K562 (cell line): ENCODE results near the gene SEC16A. TPM values are rescaled to one million over a fixed set of nuclear protein-coding genes. Genes with fewer than 3 reads are reported as not detected.

Experiments
- BHLHE40 ChIP-seq: IDR thresholded peaks from 2 replicates; pipeline ENCODE4 v1.6.1; 2011; ENCODE audit warnings: low read length, improper control_type of control experiment
- CHCHD3 ChIP-seq: fragments of 250-450 bp; sonication (Bioruptor Pico); IDR thresholded peaks from 2 replicates; pipeline ENCODE4 v2.1.2; 2022; ENCODE audit warnings: mild to moderate bottlenecking
- DMBX1 ChIP-seq: fragments of 250-450 bp; sonication (Bioruptor Pico); IDR thresholded peaks from 2 replicates; pipeline ENCODE4 v1.8.0; 2022; ENCODE audit warnings: inconsistent platforms, mild to moderate bottlenecking, moderate library complexity, borderline replicate concordance
- DPF2 ChIP-seq: fragments of 450-650 bp; IDR thresholded peaks from 2 replicates; pipeline ENCODE4 v1.6.1; 2016
- FOXJ3 ChIP-seq: sonication (generic); formaldehyde crosslinking; IDR thresholded peaks from 2 replicates; pipeline ENCODE4 v1.4.0; 2020; ENCODE audit warnings: mild to moderate bottlenecking, missing genetic modification reagents
- HMG20B ChIP-seq: fragments of 250-450 bp; sonication (Bioruptor Pico); IDR thresholded peaks from 2 replicates; pipeline ENCODE4 v1.5.0; 2021; ENCODE audit warnings: mild to moderate bottlenecking
- HMGN3 ChIP-seq: IDR thresholded peaks from 2 replicates; pipeline ENCODE4 v1.6.1; 2011; ENCODE audit warnings: borderline replicate concordance, low read depth, mild to moderate bottlenecking, mixed read lengths, low read length; ENCODE audit not compliant: insufficient read length; ENCODE audit errors: extremely low read depth
- MAFF ChIP-seq: IDR thresholded peaks from 2 replicates; pipeline ENCODE4 v1.6.1; 2012; ENCODE audit warnings: low read length, improper control_type of control experiment
- NFE2L1 ChIP-seq: fragments of 450-650 bp; IDR thresholded peaks from 2 replicates; pipeline ENCODE4 v1.6.1; 2016; ENCODE audit warnings: missing genetic modification characterization, low read depth, mild to moderate bottlenecking, missing compliant biosample characterization, moderate library complexity, borderline replicate concordance
- PHF8 ChIP-seq: fragments of 200-600 bp; sonication (generic); IDR thresholded peaks from 2 replicates; pipeline ENCODE4 v1.6.1; 2012; ENCODE audit warnings: mixed run types, mild to moderate bottlenecking, inconsistent platforms, low read length, moderate library complexity, borderline replicate concordance
- POLR2AphosphoS2 ChIP-seq: IDR thresholded peaks from 2 replicates; pipeline ENCODE4 v1.6.1; 2012; ENCODE audit warnings: low read length, improper control_type of control experiment
- POLR2G ChIP-seq: fragments of 200-400 bp; formaldehyde crosslinking; IDR thresholded peaks from 2 replicates; pipeline ENCODE4 v1.6.1; 2017; ENCODE audit warnings: low read depth, mild to moderate bottlenecking, antibody characterized with exemption, low read length, moderate library complexity
- SMAD4 ChIP-seq: fragments of 250-450 bp; sonication (Bioruptor Pico); conservative IDR thresholded peaks from 2 replicates; pipeline ENCODE4 v1.8.0; 2021; ENCODE audit warnings: inconsistent platforms, mild to moderate bottlenecking, moderate library complexity
- SMARCB1 ChIP-seq: IDR thresholded peaks from 2 replicates; pipeline ENCODE4 v1.6.1; 2011; ENCODE audit warnings: improper control_type of control experiment, low read depth; ENCODE audit not compliant: insufficient read length
- SREBF2 ChIP-seq: sonication (generic); formaldehyde crosslinking; IDR thresholded peaks from 2 replicates; pipeline ENCODE4 v1.4.0; 2020; ENCODE audit warnings: mild to moderate bottlenecking, missing genetic modification reagents
- STAT5B ChIP-seq: fragments of 250-450 bp; sonication (Bioruptor Pico); IDR thresholded peaks from 2 replicates; pipeline ENCODE4 v1.8.0; 2021; ENCODE audit warnings: mild to moderate bottlenecking, inconsistent platforms
- TAF7 ChIP-seq: fragments of 450-650 bp; IDR thresholded peaks from 2 replicates; pipeline ENCODE4 v1.6.1; 2016; ENCODE audit warnings: missing genetic modification characterization, missing compliant biosample characterization
- TARDBP ChIP-seq: fragments of 450-650 bp; IDR thresholded peaks from 2 replicates; pipeline ENCODE4 v1.6.1; 2016
- TRIM24 ChIP-seq, 2 experiments: fragments of 450-650 bp; IDR thresholded peaks; 2 replicates each; pipeline ENCODE4 v1.6.1; 2016
- XRCC5 ChIP-seq: fragments of 200-400 bp; formaldehyde crosslinking; IDR thresholded peaks from 2 replicates; pipeline ENCODE4 v1.6.1; 2017; ENCODE audit warnings: low read depth, mild to moderate bottlenecking, low read length
- ZNF184 ChIP-seq: sonication (generic); formaldehyde crosslinking; IDR thresholded peaks from 2 replicates; pipeline ENCODE4 v1.5.0; 2020; ENCODE audit warnings: missing genetic modification reagents
- ZNF232 ChIP-seq: sonication (generic); formaldehyde crosslinking; IDR thresholded peaks from 2 replicates; pipeline ENCODE4 v1.8.0; 2022; ENCODE audit warnings: mild to moderate bottlenecking, missing genetic modification reagents
- ZSCAN29 ChIP-seq: fragments of 450-650 bp; IDR thresholded peaks from 2 replicates; pipeline ENCODE4 v1.6.1; 2017
- polyA plus RNA-seq, 8 experiments: library from polyadenylated mRNA; depleted of rRNA in 4 of 8; stranded (reverse) in 5 of 8; unstranded in 3 of 8; fragments of >200 nt; fragmentation: Nextera tagmentation in 2 of 8; fragmentation: Illumina TruSeq in 1 of 8; extraction: Ambion mirVana in 2 of 8; extraction: Trizol in 1 of 8; gene quantifications; 2 replicates each; pipeline versions ENCODE4 v1.2.1 to v1.2.3, GENCODE V29; 2011 to 2014; ENCODE audit warnings: inconsistent platforms in 1 of 8, missing spikeins in 1 of 8
- total RNA-seq, 7 experiments: library from RNA; depleted of rRNA in 6 of 7; stranded (reverse); fragments of >200 nt in 6 of 7; fragmentation: Illumina TruSeq in 2 of 7; extraction: Trizol in 2 of 7; gene quantifications; 2 replicates each; pipeline versions ENCODE4 v1.2.1 to v1.2.3, GENCODE V29; 2011 to 2021; ENCODE audit warnings: low replicate concordance in 1 of 7
- TF ChIP-seq, protein P1 (sequence below): IDR thresholded peaks from 2 replicates; pipeline ENCODE4 v1.6.1; 2011; ENCODE audit not compliant: insufficient read length; ENCODE audit errors: extremely low read depth
- TF ChIP-seq, protein P2 (sequence below): sonication (generic); formaldehyde crosslinking; IDR thresholded peaks from 2 replicates; pipeline ENCODE4 v1.8.1; 2023; ENCODE audit warnings: mild to moderate bottlenecking, missing genetic modification reagents, moderate library complexity
- TF ChIP-seq, protein P3 (sequence below): sonication (generic); formaldehyde crosslinking; IDR thresholded peaks from 2 replicates; pipeline ENCODE4 v1.8.0; 2023; ENCODE audit warnings: mild to moderate bottlenecking, missing genetic modification reagents

SEC16A gene
- total and polyA plus RNA-seq, 9 of the 15 experiments (the other 6 are each of a cell fraction or from before 2014, with no cell fraction given) = 8.3 to 62.8 (median 14.0) TPM

DNA sequence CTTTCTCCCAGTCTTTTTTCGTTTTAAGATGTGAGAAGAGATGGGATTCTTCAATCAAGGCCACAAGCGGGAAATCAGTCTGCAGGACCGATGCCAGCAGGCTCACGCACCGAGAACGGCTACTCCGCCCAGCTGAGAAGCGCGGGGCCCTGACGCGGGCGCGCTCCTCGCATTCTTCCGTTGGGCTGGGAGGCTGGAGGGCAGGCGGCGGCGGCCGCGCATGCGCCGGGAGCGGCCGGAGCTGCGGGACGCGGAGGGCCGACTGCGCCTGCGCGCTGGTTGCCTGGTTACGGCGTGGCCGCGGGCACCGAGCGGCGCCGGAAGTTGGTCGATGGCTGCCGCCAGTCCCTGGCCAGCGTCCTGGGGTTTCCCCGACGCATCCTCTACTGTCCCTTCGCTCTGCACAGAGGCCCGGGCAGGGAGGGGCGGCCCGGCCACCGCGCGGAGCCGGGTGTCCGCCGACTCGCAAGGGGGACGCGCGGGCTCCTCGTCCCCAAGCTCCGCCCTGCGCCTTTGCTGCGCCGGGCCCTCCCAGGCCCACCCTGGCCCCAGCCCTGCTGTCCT is 831 bp upstream of the SEC16A start (continued):
- TF ChIP-seq, protein P1, sequence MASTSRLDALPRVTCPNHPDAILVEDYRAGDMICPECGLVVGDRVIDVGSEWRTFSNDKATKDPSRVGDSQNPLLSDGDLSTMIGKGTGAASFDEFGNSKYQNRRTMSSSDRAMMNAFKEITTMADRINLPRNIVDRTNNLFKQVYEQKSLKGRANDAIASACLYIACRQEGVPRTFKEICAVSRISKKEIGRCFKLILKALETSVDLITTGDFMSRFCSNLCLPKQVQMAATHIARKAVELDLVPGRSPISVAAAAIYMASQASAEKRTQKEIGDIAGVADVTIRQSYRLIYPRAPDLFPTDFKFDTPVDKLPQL = no peak
- TF ChIP-seq HMGN3 (peak; percentile 18), DMBX1 (CRISPR knock-in tag) (no peak), SMAD4 (CRISPR knock-in tag) (peak; percentile 53), NFE2L1 (tag) (no peak), FOXJ3 (no peak), ZNF184 (CRISPR knock-in tag) (no peak), SREBF2 (CRISPR knock-in tag) (no peak), ZSCAN29 (no peak), BHLHE40 (peak; percentile 15; the same call in 1 of the 2 replicates), TAF7 (0 out of 2 replicates have a peak, but pooled peaks have one; percentile 26), SMARCB1 (no peak), STAT5B (CRISPR knock-in tag) (no peak), POLR2AphosphoS2 (no peak), CHCHD3 (CRISPR knock-in tag) (no peak), MAFF (no peak), HMG20B (CRISPR knock-in tag) (no peak), TARDBP (0 out of 2 replicates have a peak, but pooled peaks have one; percentile 26), XRCC5 (no peak), PHF8 (peak; percentile 66; the same call in 1 of the 2 replicates), TRIM24 (IDR thresholded peaks at IDR 0.05) (0 out of 4 replicates have a peak, but pooled peaks of 1 of the 2 experiments have one; percentile 23), POLR2G (peak; percentile 79), ZNF232 (CRISPR knock-in tag) (no peak), DPF2 (peak; percentile 40; the same call in 1 of the 2 replicates)
- TF ChIP-seq, protein P2, sequence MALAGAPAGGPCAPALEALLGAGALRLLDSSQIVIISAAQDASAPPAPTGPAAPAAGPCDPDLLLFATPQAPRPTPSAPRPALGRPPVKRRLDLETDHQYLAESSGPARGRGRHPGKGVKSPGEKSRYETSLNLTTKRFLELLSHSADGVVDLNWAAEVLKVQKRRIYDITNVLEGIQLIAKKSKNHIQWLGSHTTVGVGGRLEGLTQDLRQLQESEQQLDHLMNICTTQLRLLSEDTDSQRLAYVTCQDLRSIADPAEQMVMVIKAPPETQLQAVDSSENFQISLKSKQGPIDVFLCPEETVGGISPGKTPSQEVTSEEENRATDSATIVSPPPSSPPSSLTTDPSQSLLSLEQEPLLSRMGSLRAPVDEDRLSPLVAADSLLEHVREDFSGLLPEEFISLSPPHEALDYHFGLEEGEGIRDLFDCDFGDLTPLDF = no peak
- TF ChIP-seq, protein P3, sequence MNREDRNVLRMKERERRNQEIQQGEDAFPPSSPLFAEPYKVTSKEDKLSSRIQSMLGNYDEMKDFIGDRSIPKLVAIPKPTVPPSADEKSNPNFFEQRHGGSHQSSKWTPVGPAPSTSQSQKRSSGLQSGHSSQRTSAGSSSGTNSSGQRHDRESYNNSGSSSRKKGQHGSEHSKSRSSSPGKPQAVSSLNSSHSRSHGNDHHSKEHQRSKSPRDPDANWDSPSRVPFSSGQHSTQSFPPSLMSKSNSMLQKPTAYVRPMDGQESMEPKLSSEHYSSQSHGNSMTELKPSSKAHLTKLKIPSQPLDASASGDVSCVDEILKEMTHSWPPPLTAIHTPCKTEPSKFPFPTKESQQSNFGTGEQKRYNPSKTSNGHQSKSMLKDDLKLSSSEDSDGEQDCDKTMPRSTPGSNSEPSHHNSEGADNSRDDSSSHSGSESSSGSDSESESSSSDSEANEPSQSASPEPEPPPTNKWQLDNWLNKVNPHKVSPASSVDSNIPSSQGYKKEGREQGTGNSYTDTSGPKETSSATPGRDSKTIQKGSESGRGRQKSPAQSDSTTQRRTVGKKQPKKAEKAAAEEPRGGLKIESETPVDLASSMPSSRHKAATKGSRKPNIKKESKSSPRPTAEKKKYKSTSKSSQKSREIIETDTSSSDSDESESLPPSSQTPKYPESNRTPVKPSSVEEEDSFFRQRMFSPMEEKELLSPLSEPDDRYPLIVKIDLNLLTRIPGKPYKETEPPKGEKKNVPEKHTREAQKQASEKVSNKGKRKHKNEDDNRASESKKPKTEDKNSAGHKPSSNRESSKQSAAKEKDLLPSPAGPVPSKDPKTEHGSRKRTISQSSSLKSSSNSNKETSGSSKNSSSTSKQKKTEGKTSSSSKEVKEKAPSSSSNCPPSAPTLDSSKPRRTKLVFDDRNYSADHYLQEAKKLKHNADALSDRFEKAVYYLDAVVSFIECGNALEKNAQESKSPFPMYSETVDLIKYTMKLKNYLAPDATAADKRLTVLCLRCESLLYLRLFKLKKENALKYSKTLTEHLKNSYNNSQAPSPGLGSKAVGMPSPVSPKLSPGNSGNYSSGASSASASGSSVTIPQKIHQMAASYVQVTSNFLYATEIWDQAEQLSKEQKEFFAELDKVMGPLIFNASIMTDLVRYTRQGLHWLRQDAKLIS (CRISPR knock-in tag) = peak; percentile 25; the same call in 1 of the 2 replicates
